Stomach (tissue), 9 donors: ENCODE results near the gene RETREG2. TPM values are rescaled to one million over a fixed set of nuclear protein-coding genes. Genes with fewer than 3 reads are reported as not detected.

Experiments
- DNase-seq, 2 donors: peaks; one replicate each; pipeline versions ENCODE4 v3.0.0 to v3.0.0-alpha.2; 2013 to 2019
- H3K27ac ChIP-seq, 5 donors: fragments of 200-600 bp in 4 of 5; sonication (generic) in 4 of 5; one replicate each; pipeline ENCODE4 v1.5.1; 2013 to 2019; ENCODE audit warnings: mild to moderate bottlenecking in 1 of 5, moderate library complexity in 1 of 5
- H3K27me3 ChIP-seq, 3 donors: fragments of 200-600 bp; sonication (generic); one replicate each; pipeline ENCODE4 v1.5.1; 2017 to 2019; ENCODE audit warnings: mixed run types in 1 of 3
- H3K36me3 ChIP-seq, 4 donors: fragments of 200-600 bp; sonication (generic); 1 replicate in 3 of 4; 2 replicates in 1 of 4; pipeline ENCODE4 v1.5.1; 2016 to 2019
- H3K4me1 ChIP-seq, 4 donors: fragments of 200-600 bp; sonication (generic); one replicate each; pipeline ENCODE4 v1.5.1; 2016 to 2019
- H3K4me3 ChIP-seq, 4 donors: fragments of 200-600 bp; sonication (generic) in 3 of 4; one replicate each; pipeline ENCODE4 v1.5.1; 2016 to 2019; ENCODE audit warnings: mild to moderate bottlenecking in 1 of 4
- H3K9me3 ChIP-seq, 4 donors: fragments of 200-600 bp; sonication (generic); one replicate each; pipeline ENCODE4 v1.5.1; 2016 to 2019
- EP300 ChIP-seq: sonication (generic); formaldehyde crosslinking; IDR thresholded peaks from one replicate; pipeline ENCODE4 v1.6.1; 2017; ENCODE audit warnings: antibody characterized with exemption
- POLR2A ChIP-seq, 4 donors: fragments of 450-650 bp; IDR thresholded peaks; one replicate each; pipeline ENCODE4 v1.6.1; 2016; ENCODE audit warnings: antibody characterized with exemption in 4 of 4, control low read depth in 2 of 4, mild to moderate bottlenecking in 1 of 4, moderate library complexity in 1 of 4
- POLR2AphosphoS5 ChIP-seq, 3 donors: sonication (generic); formaldehyde crosslinking; IDR thresholded peaks; one replicate each; pipeline ENCODE4 v1.6.1; 2016; ENCODE audit warnings: antibody characterized with exemption in 3 of 3
- WGBS, 5 donors: extraction: QIAGEN DNeasy Blood & Tissue Kit in 3 of 5; methylation state at CpG; one replicate each; pipeline versions ENCODE4 v1.1.5 to v1.1.7; 2013 to 2018; 5-methylcytosine and 5-hydroxymethylcytosine counted together
- intact Hi-C: fragments of 100-400 bp; cut with DNase I; formaldehyde crosslinking; loops from one replicate; pipeline ENCODE4 v1.15.1; 2023; ENCODE audit warnings: low total_unique reads
- polyA plus RNA-seq, 3 donors: library from polyadenylated mRNA; stranded (reverse); fragments of 200-250 nt; gene quantifications; one replicate each; pipeline ENCODE4 v1.2.3, GENCODE V29; 2013
- total RNA-seq, 5 donors: library from RNA; depleted of rRNA; stranded (reverse); fragments of >200 nt; gene quantifications; one replicate each; pipeline versions ENCODE4 v1.1.0 to v1.2.3, GENCODE V29; 2014 to 2016
- TF ChIP-seq, protein P1 (sequence below), 7 experiments: fragments of 450-650 bp in 4 of 7; fragments of 200-600 bp in 3 of 7; sonication (generic) in 3 of 7; IDR thresholded peaks; one replicate each; pipeline ENCODE4 v1.5.1; 2016 to 2019; ENCODE audit warnings: antibody characterized with exemption in 7 of 7, control low read depth in 2 of 7, mild to moderate bottlenecking in 1 of 7
- donor health status: healthy with polysubstance abuse.
- donor health status: Bipolar disorder and iron deficiency.
- donor health status: healthy.

RETREG2 gene
- total and polyA plus RNA-seq, 8 donors = 23.9 to 97.3 (median 43.0) TPM

DNA sequence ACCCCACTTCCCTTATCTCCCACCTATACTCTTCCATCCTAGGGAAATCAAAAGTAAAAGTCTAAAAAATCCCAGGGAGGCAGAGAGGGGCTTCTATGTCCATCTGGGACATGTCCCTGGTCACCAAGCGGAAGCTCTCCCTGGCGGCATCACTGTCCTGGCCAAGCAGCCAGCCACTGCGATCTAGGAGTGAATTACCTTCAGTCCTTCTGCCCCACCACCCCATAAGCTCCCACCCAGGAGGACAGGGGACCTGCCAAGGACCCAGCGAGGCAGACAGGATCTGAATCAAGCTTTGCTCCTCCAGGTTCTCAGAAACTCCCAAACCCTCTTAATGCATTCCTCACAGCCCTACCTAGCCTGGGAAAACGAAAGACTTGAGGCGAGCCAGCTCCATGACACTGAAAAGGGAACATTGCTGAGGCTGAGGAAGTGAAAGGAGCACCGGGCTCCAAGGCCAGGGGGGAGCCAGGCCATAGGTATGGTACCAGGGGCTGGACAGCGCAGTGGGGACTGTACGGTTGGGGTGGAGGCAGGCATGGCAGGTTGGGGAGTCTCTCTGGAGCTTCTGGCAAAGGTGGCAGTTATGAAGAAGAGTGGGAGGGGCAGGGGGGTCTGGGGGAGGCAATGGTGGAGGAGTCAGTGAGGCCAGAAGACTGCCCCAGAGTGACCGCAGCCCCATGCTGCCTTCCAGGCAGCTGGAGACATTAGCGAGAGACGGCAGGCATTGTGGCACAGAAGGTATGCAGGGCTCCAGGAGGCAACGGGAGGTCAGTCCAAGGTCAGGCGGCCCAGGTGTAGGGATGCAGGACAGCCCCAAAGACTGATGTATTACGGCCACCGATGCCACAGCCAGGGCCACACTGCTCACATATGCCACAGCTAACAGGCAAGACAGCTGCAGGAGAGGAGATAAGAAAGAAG is 5.6 kb upstream of the RETREG2 start:
- TF ChIP-seq, protein P1, sequence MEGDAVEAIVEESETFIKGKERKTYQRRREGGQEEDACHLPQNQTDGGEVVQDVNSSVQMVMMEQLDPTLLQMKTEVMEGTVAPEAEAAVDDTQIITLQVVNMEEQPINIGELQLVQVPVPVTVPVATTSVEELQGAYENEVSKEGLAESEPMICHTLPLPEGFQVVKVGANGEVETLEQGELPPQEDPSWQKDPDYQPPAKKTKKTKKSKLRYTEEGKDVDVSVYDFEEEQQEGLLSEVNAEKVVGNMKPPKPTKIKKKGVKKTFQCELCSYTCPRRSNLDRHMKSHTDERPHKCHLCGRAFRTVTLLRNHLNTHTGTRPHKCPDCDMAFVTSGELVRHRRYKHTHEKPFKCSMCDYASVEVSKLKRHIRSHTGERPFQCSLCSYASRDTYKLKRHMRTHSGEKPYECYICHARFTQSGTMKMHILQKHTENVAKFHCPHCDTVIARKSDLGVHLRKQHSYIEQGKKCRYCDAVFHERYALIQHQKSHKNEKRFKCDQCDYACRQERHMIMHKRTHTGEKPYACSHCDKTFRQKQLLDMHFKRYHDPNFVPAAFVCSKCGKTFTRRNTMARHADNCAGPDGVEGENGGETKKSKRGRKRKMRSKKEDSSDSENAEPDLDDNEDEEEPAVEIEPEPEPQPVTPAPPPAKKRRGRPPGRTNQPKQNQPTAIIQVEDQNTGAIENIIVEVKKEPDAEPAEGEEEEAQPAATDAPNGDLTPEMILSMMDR (IDR thresholded peaks at IDR 0.05) = no peak
- TF ChIP-seq POLR2A (IDR thresholded peaks at IDR 0.05) = no peak
- no peak for TF ChIP-seq EP300
- no peak for TF ChIP-seq POLR2AphosphoS5 (IDR thresholded peaks at IDR 0.05)
- Histone ChIP-seq H3K4me1 (peaks cover 12 to 48% (median 35%) of the 10 kb centered on the region in 4 donors), H3K36me3 (peaks cover 32 to 39% (median 36%) of the 10 kb centered on the region in 4 donors), H3K4me3 (no peak overlapping the region), H3K27me3 (no peaks in the 10 kb centered on the region), H3K27ac (peak overlapping the region in 3 of 5 donors; percentile 68 to 72 (median 72)), H3K9me3 (no peaks in the 10 kb centered on the region)
- 81 to 91% (median 88%) methylated on average over 16 of the region's 16 CpGs for WGBS, 5 donors
- no peak for DNase-seq
- intact Hi-C loops = loop anchor here (5.0 kb wide), 1 partner anchor 45 kb away; the partner anchor contains the start of gene ABCB6

DNA sequence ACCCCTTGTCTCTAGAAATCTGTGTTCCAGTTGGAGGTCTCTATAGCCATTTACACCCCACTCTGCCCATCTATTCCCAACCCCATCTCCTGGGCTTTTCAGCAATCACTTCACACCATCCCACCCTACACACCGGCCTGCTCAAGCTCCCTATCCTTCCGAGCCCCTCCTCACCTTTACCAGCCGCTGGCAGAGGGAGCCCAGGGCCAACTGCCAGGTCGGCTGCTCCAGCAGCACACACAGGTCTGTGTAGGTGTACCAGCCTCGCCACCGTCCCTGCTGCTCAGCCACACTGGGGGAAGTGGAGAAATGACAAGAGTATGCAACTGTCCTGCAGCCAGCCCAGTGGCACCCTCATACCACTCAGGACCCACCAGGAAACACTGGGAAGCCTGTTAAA is 4.9 kb upstream of the RETREG2 start:
- 86 to 93% (median 90%) methylated on average over 6 of the region's 6 CpGs for WGBS, 5 donors

DNA sequence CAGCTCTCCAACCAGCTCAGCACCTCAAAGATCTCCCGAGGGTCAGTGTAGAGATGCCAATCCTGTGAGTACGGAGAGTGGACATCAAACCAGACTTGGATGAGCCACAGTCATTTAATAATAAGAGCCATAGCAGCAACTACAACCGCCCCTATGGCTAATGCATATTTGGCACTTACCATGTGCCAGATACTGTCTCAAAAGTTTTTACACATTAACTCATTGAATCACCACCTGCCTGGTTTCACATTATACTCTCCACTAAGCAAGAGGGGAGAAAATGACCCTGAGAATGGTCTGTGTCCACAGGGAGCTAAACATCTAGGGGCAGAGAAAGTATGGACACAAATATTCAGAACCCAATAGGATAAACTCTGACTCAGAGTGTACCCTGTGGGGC is 3.9 kb upstream of the RETREG2 start:
- DNase-seq = no peak
- WGBS, 5 donors = 80 to 94% (median 87%) methylated on average over 3 of the region's 3 CpGs
- intact Hi-C loops = loop anchor here (5.0 kb wide), 1 partner anchor 43 kb away; the partner anchor contains the start of gene ABCB6

More for the DNA sequence above, 4.9 kb upstream of the RETREG2 start:
- Histone ChIP-seq H3K4me1 (peaks cover 12 to 48% (median 35%) of the 10 kb centered on the region in 4 donors), H3K36me3 (peaks cover 32 to 39% (median 36%) of the 10 kb centered on the region in 4 donors), H3K27ac (no peak overlapping the region), H3K4me3 (no peak overlapping the region), H3K27me3 (no peaks in the 10 kb centered on the region), H3K9me3 (no peaks in the 10 kb centered on the region)
- intact Hi-C loops = loop anchor here (5.0 kb wide), 1 partner anchor 44 kb away; the partner anchor contains the start of gene ABCB6
- no peak for DNase-seq
- no peak for TF ChIP-seq EP300
- TF ChIP-seq POLR2A (IDR thresholded peaks at IDR 0.05) = no peak
- TF ChIP-seq, protein P1 (IDR thresholded peaks at IDR 0.05) = no peak
- no peak for TF ChIP-seq POLR2AphosphoS5 (IDR thresholded peaks at IDR 0.05)

DNA sequence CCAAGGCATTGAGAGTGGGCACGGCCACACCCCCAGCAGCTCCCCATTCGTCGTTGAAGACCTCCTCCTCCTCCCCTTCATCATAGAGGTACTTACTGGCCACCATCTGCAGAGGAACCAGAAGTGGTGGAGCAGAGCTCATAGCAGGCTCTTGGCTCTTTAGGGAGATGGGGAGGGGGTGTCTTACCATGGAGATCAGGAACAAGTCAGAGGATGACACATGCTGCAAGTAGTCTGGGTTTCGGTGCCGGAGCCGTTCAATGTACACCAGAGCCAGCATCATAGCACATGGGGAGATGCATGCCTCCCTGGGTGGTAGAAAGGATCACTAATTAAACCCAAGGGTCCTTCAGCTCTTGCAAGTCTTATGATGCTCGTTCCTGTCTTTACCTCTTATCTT is 3.3 kb upstream of the RETREG2 start:
- WGBS, 5 donors = 81 to 94% (median 87%) methylated on average over 7 of the region's 7 CpGs
- intact Hi-C loops = loop anchor here (5.0 kb wide), 1 partner anchor 42 kb away; the partner anchor contains the start of gene ABCB6

More for the DNA sequence above, 3.9 kb upstream of the RETREG2 start:
- Histone ChIP-seq H3K9me3 (no peaks in the 10 kb centered on the region), H3K27ac (peak overlapping the region in 1 of 5 donors; percentile 98), H3K27me3 (no peaks in the 10 kb centered on the region), H3K36me3 (peaks cover 32 to 39% (median 36%) of the 10 kb centered on the region in 4 donors), H3K4me1 (peaks cover 18 to 56% (median 41%) of the 10 kb centered on the region in 4 donors), H3K4me3 (no peak overlapping the region)
- TF ChIP-seq, protein P1 (IDR thresholded peaks at IDR 0.05) = no peak
- TF ChIP-seq EP300 = no peak
- TF ChIP-seq POLR2AphosphoS5 (IDR thresholded peaks at IDR 0.05) = no peak
- no peak for TF ChIP-seq POLR2A (IDR thresholded peaks at IDR 0.05)

More for the DNA sequence above, 3.3 kb upstream of the RETREG2 start:
- Histone ChIP-seq H3K36me3 (peaks cover 33 to 41% (median 39%) of the 10 kb centered on the region in 4 donors), H3K27me3 (no peaks in the 10 kb centered on the region), H3K4me3 (no peak overlapping the region), H3K9me3 (no peaks in the 10 kb centered on the region), H3K4me1 (peaks cover 24 to 62% (median 48%) of the 10 kb centered on the region in 4 donors), H3K27ac (peak overlapping the region in 1 of 5 donors; percentile 98)
- DNase-seq = no peak
- TF ChIP-seq POLR2AphosphoS5 (IDR thresholded peaks at IDR 0.05) (no peak), POLR2A (IDR thresholded peaks at IDR 0.05) (no peak), EP300 (no peak)
- TF ChIP-seq, protein P1 (IDR thresholded peaks at IDR 0.05) = no peak
